Hematopoietic multipotent progenitor cell treated with erythropoietin and hydrocortisone succinate and interleukin-3 and kit ligand, for 6 days (in vitro differentiated cells): ENCODE measurements around the gene NCOA4.
A peak's percentile ranks its signal among the peaks of the same experiment; 100 is the strongest.
"Not testable (repeated sequence)": the region's sequence is repeated elsewhere in the genome, so short reads cannot be mapped to it uniquely, and the experiment has no call there.

Source experiments
- DNase-seq: peaks from one replicate; pipeline ENCODE4 v3.0.0-alpha.2; 2015

NCOA4 gene

GRCh38 chr10:46019177-46019528, 11.3 kb downstream of the NCOA4 start:
- DNase-seq: no peak

GRCh38 chr10:46018453-46019176, 11.8 kb downstream of the NCOA4 start:
- peak; percentile 85 for DNase-seq

GRCh38 chr10:46017733-46018132, 12.7 kb downstream of the NCOA4 start:
- DNase-seq: no peak

- DNase-seq: no peak
Observed at GRCh38 chr10:46016811-46017210, 13.6 kb downstream of the NCOA4 start.

- no peak for DNase-seq
Observed at GRCh38 chr10:46016190-46016589, 14.2 kb downstream of the NCOA4 start.

- DNase-seq: no peak
Observed at GRCh38 chr10:46014683-46015405, 15.6 kb downstream of the NCOA4 start.

GRCh38 chr10:46014206-46014605, 16.2 kb downstream of the NCOA4 start:
- DNase-seq: peak; percentile 37

- no peak for DNase-seq
Observed at GRCh38 chr10:46012746-46013145, 17.7 kb downstream of the NCOA4 start.

GRCh38 chr10:46006219-46006618, 24.2 kb downstream of the NCOA4 start:
- no peak for DNase-seq

GRCh38 chr10:46005383-46005782, 25.0 kb downstream of the NCOA4 start:
- no peak for DNase-seq

- no peak for DNase-seq
Observed at GRCh38 chr10:46004963-46005362, 25.5 kb downstream of the NCOA4 start.

- no peak for DNase-seq
Observed at GRCh38 chr10:46002916-46003693, 27.3 kb downstream of the NCOA4 start.

GRCh38 chr10:46002189-46002687, 28.2 kb downstream of the NCOA4 start:
- not testable (repeated sequence) for DNase-seq

- DNase-seq: peak; percentile 97
Observed at GRCh38 chr10:46001187-46001756, 29.2 kb downstream of the NCOA4 start.

GRCh38 chr10:46000538-46000937, 29.9 kb downstream of the NCOA4 start:
- DNase-seq: no peak

GRCh38 chr10:45999955-46000354, 30.5 kb downstream of the NCOA4 start:
- DNase-seq: not testable (repeated sequence)

GRCh38 chr10:45997994-45998763, 32.2 kb downstream of the NCOA4 start:
- no peak for DNase-seq

- DNase-seq: no peak
Observed at GRCh38 chr10:45997557-45997956, 32.9 kb downstream of the NCOA4 start.

- DNase-seq: not testable (repeated sequence)
Observed at GRCh38 chr10:45985590-45985989, 44.8 kb downstream of the NCOA4 start.

GRCh38 chr10:45984473-45984872, 46.0 kb downstream of the NCOA4 start:
- not testable (repeated sequence) for DNase-seq

GRCh38 chr10:45983538-45984186, 46.8 kb downstream of the NCOA4 start:
- peak; percentile 78 for DNase-seq

GRCh38 chr10:45981367-45981766, 49.1 kb downstream of the NCOA4 start:
- DNase-seq: not testable (repeated sequence)
